Epidermal melanocyte (primary cell): Measurements from ENCODE around the gene SORCS2.

Source experiments
- DNase-seq: peaks from one replicate; pipeline ENCODE4 v3.0.0; 2011; ENCODE audit warnings: low spot score; ENCODE audit not compliant: insufficient read length

The SORCS2 gene

DNA sequence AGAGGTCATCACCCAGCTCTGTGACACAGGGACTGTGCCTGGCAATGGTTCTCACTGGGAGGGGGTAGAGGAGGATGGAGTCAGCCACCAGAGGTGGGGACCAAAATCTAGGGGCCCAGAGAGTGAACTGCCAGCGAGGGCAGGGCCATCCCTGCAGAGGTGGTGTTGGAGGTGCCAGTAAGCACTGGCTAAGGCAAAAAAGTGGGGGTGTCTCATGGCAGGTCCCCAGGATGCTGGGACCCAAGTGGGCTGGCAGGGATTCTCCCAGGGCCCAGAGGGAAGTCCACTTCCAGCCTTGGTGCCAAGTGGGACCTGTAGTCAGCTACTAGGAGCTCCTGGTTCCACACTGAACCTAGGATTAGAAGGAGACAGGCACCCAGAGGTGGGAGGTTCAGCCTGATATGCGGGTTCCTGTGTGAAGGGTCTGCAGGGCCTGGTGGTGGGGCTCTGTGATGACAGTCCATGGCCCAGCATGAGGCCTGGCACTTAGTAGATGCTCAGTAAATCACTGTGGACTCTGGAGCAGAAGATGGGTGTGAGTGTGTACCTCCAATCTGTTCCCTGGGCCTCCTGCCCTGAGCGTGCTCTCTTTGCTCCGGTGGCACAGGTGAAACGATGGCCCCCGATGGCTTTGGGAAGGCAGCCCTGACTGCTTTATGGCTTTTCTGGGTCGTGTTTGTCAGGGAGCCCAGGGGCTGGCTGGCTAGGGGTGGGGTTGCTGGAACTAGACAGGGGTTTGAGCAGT lies 160.9 kb downstream of the SORCS2 start:
- DNase-seq, result no peak

DNA sequence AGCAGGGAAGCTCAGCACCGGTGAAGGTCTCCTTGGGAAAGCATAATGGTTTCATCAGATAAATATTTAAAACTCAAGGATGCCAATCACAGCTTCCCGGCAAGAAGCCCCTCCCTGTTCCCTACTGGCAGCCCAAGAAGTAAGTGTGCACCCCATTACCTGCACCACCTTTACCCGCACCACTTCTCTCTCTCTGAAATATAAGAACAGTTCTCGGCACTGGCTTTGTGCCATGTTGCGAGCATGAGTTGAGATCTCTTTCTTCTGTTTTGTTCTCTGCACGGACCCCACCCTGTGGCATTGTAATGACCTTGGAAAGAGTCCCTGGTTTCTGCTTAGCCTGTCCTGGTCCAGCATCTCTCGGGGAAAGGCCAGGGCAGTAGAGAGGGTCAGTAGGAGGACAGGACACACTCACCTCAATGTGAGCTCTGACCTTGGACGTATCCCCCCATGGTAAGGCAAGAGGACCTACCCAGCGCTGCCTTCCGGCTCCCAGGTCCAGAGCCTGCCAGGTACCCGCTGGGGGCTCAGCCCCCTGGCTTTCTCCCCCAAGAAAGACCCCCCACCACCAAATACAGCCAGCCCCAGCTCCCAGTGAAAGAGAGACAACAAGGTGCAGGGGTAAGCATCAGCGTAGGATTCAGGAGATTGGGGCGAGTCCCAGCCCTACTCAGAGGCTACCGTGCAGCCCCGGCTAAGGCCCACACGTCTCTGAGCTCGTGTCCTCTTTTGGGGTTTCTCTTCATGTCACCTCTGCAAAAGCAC lies 161.7 kb downstream of the SORCS2 start:
- no peak for DNase-seq

DNA sequence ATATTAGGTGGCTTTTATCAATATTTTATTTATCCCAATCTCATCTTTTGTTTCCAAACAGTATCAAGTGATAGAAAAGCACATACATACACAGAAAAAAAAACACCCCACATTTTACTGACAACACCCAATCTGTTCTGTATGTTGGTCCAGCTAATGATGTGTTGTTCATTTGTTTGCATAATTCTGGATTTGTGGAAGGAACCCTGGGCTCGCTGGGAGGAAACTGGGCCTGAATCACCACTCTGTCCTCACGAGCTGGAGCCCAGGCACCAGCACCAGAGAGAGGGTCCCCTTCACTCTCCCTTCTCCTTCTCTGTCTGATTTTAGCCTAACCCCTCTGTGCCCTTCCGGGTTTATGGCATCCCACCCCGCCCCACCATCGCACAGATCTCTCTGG lies 162.6 kb downstream of the SORCS2 start:
- no peak for DNase-seq

DNA sequence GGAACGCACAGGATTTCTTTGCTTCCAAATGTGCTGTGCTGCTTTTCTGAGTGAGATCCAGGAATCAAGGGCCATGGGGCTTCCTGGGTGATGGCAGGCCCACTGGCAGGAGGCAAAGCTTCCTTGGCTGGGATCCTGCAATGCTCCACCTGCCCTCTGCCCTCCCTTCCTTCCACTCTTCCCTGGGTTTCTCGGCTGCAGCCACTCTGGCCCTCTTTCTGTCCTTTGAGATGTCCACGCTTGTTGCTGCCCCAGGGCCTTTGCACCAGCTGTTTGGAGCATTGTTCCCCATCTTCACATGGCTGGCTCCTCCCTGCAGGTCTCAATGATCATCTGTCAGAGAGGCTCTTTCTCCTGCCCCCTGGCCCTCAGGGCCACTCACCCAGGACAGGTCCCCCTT lies 163.5 kb downstream of the SORCS2 start:
- DNase-seq, result no peak

DNA sequence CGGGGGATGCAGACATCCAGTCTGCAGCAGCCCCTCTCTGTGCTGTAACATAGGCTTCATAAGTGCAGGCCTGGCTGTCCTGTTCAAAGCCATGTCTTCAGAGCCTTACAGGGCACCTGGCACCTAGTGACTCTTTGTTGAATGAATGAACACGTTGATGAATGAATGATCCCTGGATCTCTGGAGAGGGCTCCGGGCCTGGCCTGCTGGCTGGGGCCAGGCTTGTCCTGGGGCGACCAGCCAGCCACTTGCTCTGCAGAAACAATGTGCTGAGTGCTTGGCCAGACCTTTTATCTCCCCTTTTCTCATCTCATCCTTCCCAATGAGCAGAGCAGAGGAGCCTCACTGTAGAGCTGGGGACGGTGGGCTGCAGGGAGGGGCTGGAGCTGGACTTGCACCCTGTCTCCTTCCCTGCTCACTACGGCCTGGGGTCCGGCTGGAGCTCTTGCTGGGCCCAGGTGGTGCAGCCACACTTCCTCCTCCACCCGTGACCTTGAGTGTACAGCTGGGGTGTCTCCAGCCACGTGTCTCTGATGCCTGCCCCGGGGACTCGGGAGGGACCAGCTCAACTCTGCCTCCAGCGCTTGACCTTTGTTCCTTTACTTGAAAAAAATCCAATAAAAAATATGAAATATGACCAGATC lies 164.5 kb downstream of the SORCS2 start:
- DNase-seq, result no peak

DNA sequence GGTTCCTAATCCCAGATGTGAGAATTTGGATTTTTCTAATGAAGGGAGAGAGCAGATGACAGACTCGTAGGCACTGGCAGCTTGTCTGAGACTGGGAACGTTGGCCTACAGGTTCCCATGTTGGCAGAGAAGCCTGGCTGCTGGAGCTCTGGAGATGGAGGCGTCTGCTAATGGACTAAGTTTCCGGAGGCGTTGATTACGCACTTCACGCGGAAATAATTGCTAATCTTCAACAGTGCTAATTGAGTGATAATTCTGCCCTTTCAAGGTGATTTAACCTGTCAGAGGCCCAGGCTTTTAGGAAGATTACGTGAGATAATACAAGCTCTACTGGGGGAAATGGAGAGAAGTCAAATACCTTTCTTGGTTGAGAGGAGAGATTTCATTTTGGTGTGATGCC lies 165.0 kb downstream of the SORCS2 start:
- no peak for DNase-seq

DNA sequence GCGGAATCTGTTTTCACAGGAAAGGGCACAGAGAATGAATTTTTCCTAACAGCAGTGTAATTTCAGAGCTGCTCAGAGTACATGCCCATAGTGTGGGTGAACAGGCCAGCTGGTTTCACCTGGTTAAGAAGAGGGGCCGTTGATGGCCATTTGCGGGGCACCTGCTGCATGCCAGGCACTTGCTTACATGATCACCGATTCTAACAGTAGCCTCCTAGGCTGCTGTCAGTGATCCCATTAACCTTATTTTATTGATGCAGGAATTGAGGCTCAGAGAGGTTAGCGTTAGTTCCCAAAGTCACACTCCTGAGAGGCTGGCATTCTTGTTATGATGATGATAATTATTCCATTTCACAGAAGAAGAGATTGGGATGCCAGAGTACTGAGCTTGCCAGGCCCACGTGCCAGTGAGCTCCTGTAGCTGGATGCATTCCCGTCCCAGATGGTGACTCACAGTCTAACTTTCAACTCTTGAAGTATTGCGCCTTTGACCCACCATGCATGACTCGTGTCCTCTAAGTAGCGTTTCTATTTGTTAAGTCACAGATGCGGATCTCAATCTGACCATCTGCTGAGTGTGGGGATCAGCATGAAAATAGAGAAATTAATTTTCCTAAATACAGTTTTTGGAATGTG lies 165.9 kb downstream of the SORCS2 start:
- DNase-seq, result no peak

DNA sequence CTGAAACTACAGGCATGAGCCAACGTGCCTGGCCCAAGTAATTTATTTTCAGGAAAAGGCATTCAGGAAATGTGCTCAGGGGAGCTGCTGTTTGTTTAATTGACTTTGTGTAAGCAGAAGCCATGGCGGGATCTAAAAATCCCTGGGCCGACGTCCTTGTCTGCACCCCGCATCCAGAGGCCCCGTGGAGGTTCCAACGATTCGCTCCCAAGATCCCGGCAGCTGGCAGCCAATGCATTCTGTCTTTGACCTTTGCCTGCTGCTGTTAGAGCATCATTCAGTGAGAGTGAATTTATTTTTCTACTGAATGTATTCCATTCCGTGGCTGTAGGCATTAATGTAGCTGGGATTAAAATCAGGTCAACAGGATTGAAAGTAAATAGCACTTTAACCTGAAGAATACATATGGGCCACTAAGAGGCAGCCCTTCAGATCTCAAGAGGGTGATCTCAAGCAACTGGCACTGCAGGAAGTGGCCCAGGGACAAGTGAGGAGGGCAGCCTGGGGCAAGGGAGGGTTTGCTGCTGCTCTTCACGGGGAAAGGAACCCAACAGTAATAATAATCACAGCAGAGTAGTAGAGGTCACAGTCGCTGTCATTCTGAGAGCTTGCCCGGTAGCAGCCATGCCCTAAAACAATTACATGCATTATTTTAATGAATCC lies 167.2 kb downstream of the SORCS2 start:
- no peak for DNase-seq

DNA sequence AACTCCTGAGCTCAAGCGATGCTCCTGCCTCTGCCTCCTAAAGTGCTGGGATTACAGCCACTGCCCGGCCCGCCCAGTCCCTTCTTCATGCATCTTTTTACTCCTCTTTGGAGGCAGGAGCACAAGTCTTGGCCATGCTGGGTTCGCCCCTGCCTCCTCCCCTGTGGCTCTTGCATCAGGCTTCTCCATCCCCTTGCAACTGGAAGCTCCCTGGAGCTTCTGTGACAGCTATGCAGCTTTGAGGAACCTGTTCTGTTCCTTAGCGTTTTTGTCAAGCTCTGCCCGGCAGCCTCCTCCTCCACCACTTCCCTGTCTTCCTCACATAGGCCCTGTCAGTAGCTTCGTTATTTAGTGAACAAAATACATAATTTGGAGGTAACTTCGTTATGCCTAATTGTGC lies 168.5 kb downstream of the SORCS2 start:
- no peak for DNase-seq

DNA sequence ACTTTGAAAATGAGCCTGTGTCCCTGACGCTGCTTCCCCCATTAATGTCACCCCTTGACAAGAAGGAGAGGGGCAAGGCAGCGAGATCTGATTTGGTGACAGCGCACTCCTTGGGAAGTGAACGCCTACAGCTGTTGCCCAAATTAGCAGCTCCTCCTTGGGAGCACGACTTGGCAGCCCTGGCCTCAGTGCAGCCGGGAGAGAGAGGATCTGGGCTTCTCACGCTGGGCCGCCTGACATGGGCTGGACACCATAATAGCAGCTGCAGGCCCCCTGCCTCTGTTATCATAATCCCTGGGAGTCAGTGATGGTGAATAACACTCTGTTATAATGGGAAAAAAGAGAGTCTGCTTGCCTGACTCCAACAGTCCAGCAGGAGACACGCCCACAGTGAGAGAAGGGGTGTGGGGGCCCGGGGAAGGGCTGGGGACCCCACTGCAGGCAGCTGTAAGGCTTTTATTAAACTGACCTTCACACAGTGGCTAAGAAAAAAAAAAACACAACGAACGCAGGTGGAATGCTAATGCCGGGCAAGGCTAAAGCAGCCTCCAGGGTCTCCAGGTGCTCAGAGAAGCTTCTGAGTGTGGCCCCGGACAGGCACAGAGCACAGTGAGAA lies 169.1 kb downstream of the SORCS2 start:
- no peak for DNase-seq

DNA sequence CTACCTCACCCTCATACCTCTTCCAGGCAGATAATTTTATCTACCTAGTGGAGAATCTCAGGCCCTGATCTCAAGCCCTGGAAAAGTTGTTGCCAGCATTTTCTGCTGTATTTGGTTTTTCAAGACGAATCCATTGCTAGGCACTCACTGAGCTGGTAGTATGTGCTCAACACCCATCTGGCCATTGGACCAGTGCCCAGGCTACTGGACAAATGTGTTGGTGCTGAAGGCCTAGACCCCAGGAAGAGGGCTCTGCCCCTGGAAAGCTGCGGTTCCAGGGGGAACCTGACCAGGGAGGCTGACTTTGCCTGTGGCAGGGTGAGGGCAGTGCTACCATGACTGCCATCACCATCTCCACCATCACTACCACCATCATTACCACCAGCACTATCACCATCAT lies 170.0 kb downstream of the SORCS2 start:
- DNase-seq, result no peak

DNA sequence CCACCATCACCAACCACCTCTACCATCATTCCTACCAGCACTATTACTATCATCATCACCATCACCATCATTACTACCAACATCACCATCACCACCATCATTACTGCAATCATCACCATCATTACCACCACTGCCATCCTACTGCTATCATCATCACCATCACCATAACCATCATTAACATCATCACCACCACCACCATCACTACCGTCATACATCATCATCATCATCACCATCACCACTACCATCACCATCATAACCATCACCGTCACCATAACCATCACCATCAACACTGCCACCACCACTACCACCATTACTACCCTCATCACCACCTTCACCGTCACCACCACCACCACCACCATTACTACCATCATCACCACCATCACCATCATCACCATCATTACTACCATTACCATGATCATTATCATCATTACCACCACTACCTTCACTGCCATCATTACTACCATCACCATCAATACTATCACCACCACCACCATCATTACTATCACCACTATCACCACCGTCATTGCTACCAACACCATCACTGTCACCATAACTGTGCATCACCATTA lies 170.6 kb downstream of the SORCS2 start:
- no peak for DNase-seq

DNA sequence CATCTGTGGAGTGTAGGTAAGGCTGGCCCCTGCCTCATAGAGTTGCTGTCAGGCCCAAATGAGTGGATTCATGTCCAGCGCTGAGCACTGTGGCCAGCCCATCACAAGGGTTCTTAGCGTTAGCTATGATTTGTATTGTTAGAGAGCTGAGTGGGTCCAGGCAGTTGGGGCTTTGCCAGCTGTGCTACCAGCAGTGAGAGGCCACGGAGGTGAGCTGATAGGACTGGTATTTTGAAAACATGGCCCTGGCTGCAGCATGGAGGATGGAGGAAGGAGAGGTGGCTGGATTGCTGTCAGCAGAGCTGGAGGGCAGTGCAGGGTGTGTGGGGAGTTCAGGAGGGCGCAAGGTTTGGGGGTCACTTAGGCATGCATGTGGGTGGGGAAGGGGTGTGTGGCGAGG lies 172.6 kb downstream of the SORCS2 start:
- DNase-seq, result no peak

DNA sequence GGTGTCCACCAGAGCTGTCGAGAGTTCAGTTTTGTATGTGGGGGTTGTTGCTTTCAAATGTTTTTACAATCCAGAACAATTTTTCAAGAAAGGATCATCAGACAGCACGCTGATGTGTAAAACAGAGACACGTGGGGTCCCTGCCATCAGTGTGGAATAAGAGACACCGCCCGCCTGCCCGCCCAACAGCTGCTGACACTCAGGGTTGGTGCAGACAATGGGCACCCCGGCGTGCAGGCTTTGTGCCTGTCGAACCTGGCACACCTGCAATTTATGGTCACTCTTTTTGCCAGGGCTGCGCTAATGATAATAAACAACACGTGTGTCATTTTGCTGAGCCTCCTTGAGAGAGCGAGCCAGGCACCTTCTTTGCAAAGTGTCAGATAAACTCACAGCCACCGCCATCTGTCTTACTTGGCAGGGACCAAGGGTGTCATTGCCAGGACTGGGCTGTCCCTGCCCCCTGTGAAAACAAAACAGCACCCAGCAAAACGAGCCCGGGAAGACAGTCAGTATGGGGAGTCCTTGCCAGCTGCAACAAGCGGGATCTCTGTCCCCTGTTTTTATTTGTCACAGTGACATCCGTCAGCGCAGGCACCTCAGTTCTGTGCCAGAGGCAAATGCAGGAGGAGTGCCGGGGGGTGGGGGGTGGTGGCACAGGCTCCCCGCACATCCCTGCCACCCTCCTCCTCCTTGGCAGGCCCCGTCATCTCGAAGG lies 173.3 kb downstream of the SORCS2 start:
- DNase-seq, result no peak

DNA sequence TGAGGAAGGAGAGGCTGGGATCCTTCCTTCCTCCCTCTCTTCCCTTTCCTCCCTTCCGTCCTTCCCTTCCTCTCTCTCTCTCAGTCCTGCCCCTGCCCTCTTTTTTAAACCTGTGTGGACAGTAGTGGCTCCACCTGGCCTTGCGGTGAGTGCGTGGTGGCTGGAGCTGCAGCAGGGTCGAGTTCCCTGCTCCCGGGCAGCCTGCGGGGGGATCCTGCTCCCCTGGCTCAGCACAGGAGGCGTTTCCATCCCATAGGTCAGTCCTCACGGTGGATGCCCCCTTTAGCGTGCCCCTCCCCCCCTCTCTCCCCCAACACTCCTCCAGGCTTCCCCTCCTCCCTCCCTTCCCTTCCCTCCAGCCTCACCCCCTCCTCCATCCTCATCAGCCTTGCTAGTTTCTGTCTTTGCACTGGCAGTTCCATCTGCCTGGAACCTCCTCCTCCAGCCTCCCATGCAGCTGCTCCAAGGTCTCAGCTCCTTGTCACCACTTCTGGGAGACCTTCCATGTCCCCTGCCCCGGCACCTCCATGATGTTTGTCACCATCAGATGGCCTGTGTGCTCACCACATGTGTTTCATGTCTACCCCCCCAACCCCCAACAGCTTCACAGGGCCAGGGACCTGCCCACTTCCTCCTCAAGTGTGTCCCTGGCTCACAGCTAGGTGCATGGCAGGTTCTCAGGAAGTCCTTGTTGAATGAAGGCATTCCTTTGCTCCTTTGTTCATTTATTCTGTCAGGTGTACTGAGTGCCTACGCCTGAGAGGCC lies 174.0 kb downstream of the SORCS2 start:
- no peak for DNase-seq

DNA sequence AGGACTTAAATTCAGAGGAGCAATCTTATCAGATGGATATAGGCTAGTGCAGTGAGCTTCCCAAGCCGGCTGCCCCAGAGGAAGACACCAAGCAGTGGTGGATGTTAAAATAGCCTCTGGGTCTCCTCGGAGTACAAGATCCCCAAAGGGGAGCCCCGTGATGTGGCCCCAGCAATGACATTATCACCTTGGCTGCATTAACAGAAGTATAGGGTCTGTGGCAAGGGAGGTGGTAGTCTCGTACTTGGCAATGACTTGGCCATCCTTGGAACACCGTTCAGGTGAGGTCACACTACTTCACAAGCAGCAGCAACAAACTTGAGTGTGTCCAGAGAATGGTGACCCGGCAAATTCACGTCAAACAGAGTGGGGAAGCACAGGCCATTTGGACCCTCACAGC lies 174.6 kb downstream of the SORCS2 start:
- DNase-seq, result no peak

DNA sequence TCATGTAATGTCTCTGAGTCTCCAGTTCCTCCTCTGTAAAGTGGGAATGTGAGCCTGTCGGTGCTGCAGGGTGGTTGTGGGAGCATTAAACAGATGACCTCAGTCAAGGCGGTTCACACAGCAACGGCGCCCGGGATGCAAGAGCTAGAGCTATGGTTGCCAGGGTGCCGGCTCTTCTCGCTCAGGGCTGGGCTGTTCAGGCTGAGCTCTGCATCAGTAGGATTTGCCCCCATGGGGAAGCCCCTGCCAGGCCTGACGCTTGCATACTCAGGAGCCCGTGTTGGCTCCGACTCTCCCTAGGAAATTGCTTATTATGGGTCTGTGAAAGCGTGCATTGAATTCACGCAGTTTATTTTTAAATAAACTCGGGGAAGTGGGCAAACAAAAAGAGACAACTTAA lies 175.1 kb downstream of the SORCS2 start:
- DNase-seq, result no peak

DNA sequence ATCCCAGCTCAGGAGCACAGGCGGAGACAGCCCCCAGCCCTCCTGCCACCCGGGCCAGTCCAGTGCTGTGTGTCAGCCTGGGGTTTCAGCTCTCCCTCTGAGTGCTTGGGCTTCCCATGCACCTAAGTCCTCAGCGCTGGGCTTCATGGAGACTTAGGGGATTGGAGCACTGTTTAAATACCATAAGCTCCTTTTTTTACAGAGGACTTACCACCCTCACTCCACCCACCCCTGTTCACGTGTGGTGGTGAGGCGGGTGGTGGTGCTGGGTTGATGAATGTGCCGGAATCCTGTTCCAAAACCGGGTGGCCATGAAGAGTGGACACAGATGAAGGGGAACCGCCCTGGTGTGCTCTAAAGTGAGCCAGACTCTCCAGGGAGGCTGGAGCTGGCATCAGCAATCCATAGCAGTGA lies 175.5 kb downstream of the SORCS2 start:
- DNase-seq, result no peak

DNA sequence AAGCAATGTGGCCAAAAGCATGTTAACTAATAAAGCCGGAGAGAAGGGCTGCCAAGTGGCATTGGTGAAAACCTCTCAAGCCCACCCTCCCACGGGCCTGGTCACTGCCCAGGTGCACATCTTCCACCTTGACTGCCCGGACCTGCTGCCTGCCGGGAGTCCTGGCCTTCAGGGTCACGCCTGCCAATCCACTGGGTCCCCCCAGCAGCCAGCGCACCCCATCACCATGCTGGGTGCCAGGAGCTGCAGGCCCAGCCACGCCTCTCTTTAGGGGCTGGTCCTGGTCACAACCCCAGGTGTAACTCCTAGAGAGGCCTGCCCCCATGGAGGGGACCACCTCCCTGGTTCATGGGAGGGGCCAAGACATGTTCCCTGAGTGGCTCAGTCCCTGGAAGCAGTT lies 176.0 kb downstream of the SORCS2 start:
- DNase-seq, result no peak
